Muscle of arm (tissue), 12 donors: ENCODE measurements around the gene SMAD6. TPM values are rescaled to one million over a fixed set of nuclear protein-coding genes. Genes with fewer than 3 reads are reported as not detected.
"Not testable (repeated sequence)": the region's sequence is repeated elsewhere in the genome, so short reads cannot be mapped to it uniquely, and the experiment has no call there.

Experiments
- DNase-seq: peaks from one replicate; pipeline ENCODE4 v3.0.0-alpha.2; 2013
- polyA plus RNA-seq, 12 donors: library from polyadenylated mRNA; unstranded; fragments of 120-200 nt; gene quantifications; one replicate each; pipeline ENCODE4 v1.2.1, GENCODE V29; 2013; ENCODE audit not compliant: insufficient read length in 12 of 12

Gene SMAD6
- polyA plus RNA-seq, 12 donors, result 3.2 to 11.6 (median 3.7) TPM; not detected in 2

DNA sequence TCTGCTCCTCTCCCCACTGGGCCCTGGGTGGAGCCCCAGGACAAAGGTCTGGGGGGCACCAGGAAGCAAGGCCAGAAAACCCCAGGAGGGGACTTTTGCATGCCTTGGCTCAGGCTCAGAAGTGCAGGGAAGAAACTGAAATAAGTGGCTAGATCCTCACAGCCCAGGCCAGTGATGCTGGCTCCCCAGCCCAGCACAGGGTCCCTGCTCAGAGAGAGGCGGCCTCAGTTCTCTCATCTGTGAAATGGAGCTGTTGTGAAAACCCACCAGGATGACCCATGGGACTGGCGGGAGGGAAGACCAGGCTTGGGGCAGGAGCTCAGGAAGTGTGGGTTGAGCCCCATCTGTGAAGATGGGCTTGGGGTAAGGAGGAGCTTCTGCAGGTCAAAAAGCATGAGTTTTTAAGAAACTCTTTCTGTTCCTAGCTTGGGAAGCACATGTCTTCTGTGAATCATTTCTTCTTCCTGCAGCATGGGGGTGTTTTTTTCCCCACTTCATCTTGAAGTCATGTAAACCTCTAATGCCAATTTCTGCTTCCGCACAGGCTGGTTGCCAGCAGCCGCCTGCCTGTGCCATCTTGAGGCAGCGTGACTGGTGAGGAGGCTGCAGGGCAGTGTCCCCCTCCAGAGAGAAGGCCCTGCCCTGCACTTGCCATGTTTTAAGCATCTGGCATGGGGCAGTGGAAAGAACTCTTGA lies 118.6 kb downstream of the SMAD6 start:
- DNase-seq, result no peak

DNA sequence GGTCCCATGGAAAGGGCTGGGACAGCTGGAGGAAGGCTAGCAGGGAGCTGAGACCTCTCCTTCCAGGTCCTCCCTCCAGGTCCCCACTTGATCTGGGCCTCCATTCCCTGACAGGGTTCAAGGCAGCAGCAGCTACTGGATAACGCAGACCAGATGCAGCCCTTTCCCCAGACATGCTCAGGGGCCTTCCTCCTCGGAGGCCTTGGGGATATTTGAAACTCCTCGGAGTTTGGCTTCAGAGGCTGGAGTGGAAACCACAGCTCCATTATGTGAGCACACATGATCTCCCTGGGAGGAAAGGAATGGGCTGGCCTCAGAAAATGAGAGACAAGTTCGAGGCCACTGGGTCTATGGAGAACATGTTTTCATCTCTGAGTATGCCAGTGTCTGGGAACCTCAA lies 119.3 kb downstream of the SMAD6 start:
- DNase-seq, result no peak

DNA sequence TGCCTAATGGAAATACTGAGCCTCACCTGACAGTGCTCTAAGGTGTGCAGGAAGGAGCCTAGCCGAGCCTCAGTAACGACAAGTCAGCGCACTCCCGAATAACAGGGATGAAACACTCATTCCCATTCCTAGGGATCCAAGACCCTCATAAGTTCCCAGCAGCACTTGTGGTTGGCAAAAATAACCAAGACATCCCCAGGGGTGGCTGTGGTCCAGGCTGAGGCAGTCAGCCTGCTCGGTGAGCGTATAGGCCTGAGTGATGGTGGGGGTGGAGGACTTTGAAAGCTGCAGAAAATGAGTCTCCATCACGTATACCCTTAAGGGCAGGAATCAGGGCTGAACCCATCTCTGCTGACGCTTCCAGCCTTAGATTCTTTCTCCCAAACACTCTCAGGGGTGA lies 120.1 kb downstream of the SMAD6 start:
- DNase-seq, result no peak

DNA sequence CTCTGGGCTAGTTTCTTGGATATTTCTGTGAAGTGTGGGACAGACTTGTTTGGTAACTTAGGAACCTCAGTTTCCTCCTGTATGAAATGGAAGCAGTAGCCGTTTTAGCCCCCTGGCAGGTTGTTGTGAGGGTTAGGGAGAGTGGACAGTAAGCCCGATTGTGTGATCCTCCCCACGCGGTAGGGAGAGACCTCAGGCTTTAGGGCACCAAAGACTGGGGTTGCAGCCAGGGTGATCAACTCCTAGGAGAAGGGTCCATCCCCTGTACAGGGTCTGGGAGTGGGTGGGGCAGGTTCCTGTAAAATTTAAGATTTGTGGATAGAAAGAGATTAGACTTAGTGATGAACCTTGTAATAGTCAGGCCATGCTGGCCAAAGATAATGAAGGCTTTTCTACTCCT lies 120.5 kb downstream of the SMAD6 start:
- DNase-seq, result no peak

DNA sequence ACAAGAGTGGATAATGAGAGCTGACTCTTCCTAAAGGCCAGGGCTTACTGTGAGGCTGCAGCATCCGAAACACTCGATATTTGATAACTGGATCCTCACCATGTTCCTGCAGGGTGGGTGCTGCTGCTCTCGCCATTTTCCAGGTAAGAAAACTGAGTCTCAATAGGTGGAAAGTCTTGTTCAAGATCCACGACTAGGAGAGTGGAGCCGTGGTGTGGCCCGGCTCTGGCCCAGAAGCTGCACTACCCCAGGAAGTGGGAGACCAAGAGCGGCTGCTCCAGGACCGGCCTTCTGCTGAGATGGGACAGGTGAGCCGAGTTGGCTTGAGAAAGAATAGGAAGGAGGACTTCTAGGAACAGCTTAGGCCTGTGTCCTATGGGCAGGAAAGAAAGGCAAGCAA lies 121.6 kb downstream of the SMAD6 start:
- no peak for DNase-seq

DNA sequence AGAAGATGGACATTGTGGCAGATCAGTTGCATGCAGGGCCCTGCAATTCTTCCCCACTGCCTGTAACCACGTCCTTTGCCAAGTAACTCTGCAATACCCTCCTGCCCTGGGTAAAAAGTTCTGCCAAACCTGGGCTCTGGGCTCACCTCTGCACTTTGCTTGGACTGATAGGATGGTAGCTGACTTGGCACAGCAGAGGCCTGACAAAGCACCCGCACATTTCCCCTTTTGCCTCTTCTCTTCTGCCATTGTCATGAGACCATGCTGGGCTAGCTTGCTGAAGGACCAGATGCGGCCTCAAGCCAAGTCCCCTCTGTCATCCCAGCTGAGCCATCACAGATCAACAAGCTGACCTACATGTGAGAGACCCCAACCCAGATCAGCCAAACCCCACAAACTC lies 122.4 kb downstream of the SMAD6 start:
- no peak for DNase-seq

DNA sequence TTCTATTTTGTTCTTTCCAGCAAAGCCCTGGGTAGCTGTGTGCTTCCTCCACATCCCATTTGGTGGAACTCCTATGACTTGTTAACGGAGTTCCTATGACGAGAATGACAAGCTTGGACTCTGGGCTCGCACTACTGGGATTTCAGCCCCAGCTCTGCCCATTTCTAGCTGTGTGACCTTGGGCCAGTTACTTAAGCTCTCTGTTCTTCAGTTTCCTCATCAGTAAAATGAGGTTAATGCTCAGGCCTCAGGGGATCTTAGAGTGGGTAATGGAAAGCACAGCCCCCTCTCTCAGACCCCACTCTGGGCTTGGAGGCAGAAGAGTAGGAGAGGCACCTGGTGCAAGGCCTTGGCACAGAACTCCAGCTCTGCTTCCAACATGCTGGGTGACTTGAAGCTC lies 123.1 kb downstream of the SMAD6 start:
- no peak for DNase-seq

DNA sequence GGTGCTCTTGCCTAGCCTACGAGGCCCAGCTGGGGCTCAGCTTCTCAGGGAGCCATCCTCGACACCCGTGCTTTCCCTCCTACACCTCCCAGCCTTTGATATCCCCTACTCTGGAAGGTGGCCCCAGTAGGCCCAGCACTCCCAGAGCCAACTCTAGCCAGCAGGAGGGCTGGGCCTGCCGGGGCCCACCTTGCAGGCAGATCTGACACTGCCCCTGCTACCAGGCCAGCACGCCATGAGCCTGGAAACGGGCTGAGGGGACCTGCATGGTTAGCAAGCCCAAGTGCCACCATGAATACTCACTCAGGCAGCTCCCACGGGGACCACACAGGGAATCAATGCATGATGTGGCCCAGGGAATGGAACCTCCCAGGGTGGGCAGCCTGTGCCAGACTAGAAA lies 123.7 kb downstream of the SMAD6 start:
- DNase-seq, result no peak

DNA sequence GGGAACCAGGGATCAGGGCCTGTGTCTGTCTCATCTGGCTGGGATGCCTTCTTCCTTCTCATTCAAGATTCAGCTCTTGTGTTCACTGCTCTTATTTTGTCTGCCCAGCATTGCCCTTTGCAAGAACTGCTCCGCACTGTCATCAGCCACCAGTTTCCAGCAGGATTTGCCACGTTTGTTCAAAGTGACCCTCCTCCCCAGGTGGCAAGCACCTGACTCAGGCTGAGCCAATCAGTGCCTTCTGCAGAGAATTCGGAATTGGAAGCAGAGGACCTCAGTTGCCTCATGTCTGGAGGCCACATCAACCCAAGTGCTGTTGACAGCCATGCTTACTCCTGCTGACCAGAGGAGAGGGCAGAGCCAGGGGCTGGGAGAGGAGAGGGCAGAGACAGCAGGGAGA lies 124.5 kb downstream of the SMAD6 start:
- no peak for DNase-seq

DNA sequence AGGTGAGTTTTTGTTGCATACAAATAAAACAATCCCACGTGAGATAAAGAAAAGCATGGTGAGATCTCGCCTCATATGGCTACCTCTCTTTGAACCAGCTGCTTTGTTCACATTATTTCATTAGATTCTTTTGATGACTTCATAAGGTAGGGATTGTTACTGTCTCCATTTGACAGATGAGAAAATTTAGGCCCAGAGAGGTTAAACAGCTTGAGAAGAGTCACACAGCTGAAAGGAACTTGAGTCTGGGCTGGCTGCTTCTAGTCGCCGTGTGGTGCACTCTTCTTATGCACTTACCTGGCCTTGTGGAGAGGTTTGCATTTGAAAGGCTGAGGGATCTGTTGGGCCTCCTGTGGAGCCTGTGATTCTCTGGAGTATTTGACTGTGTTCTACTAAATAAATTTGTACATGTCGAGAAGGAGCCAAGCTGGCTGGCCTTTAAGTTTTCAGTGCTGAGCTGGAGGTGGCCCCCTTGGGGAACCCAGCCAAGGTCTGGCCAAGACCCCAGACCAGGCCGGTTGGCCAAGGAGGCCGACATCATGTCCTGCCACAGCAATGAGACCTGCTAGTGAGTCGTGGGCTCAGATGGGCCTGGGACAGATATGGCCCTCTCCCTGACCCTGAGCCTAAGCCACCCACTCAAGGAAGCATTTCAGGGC lies 125.1 kb downstream of the SMAD6 start:
- no peak for DNase-seq

DNA sequence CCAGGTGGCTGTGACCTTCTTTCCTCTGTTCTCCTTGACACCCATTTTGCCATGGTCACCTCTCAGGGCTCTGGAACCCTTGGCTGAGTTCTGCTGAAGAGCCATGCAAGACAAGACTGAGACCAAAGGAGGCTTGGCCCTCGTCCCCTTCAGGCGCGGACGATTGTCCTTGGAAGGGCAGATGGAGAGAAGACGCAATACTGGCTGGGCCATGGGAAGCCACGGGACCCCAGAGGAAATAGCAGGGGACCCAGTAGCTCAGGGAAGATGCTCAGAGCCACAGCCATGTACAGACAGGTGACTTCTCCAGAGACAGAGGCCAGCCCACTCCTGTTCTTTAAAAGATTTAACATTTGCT lies 125.6 kb downstream of the SMAD6 start:
- DNase-seq, result no peak

DNA sequence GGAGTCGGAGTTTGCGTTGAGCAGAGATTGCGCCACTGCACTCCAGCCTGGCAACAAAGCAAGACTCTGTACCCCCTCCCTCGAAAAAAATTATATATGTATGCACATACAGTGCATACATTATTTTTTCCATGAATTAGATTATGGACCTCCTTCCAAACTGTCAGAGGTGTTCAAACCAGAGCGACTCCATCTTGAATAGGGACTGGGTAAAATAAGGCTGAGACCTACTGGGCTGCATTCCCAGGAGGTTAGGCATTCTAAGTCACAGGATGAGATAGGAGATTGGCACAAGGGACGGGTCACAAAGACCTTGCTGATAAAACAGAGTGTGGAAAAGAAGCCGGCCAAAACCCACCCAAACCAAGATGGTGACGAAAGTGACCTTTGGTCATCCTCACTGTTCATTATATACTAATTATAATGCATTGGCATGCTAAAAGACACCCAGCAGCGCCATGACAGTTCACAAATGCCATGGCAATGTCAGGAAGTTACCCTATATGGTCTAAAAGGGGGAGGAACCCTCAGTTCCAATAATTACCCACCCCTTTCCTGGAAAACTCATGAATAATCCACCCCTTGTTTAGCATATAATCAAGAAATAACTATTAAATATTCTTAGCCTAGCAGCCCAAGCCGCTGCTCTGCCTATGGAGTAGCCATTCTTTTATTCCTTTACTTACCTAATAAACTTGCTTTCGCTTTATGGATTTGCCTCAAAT lies 126.9 kb downstream of the SMAD6 start:
- not testable (repeated sequence) for DNase-seq

DNA sequence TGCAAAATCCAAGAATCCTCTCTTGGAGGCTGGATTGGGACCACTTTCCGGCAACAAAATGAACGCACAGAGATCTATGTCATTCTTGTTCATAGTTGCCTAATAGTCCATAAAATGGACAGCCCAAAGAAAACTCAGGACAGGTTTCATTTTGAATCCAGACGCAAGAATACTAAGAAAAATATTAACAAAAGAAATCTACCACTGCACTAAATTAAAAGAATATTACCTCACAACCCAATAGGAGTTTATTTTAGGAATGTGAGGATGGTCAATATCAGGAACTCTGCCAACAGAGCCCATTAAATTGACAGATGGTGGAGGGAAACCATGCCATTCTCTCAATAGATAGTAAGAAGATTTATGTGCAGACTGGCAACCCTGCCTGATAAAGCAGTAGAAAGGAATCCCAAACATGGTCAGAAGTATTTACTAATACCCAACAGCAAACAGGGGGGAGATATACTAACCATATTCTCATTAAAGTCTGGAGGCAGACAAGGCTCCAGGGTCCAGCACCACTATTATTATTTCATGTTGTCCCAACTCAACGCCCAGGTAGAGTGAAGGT lies 127.6 kb downstream of the SMAD6 start:
- DNase-seq, result no peak

DNA sequence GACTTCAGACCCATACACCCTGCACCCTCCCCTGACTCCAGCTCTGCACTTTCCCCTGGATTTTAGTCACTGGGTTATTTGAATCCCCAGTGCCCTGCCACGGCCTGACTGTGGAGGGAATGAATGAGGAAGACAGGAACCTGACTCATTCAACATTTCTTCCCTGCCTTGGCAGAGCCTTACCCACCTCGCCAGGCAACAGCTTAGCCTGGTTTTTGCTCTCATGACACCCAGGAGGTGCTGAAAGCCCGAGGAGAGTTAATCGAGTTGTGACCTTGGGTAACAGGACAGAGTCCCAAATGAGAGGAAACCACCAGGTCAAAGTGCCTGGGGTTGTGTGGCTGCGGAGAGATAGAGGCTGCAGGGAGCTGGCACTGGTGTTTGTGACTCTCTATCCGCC lies 128.3 kb downstream of the SMAD6 start:
- no peak for DNase-seq

DNA sequence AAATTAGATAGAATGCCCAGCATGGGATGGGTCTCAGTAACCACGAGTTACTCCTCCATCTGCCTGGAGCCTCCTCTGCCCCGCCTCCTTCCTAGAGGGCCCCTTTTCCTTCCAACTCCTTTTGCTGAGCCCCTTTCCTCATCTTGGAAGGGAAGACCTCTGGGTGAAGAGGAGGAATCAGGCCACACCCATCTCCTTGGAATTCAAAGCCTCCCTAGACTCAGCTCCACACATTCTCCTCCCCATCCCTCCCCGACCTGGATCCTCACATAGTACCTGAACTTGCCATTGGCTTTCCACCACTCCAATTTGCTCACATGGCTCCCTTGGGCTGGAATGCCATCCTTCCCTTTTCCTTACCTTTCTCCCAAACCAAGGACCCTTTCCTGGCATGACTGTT lies 128.8 kb downstream of the SMAD6 start:
- DNase-seq, result no peak

DNA sequence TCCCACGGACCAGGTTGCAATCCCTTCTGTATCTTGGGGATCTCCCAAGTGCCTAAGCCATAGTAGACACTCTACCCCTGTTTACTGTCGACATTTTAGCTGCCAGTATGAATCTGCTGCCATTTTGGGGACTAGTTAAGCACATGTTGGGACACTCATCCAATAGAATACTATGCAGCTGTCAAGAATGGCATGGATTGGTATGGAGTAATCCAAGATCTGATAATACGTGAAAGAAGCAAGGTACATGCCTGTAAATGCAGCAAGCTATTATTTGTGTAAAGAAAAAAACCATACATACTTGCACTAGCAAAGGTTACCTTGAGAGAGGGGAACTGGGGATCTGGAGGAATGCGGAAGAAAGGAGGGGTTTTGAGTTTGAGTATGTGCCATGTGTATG lies 129.3 kb downstream of the SMAD6 start:
- DNase-seq, result no peak

DNA sequence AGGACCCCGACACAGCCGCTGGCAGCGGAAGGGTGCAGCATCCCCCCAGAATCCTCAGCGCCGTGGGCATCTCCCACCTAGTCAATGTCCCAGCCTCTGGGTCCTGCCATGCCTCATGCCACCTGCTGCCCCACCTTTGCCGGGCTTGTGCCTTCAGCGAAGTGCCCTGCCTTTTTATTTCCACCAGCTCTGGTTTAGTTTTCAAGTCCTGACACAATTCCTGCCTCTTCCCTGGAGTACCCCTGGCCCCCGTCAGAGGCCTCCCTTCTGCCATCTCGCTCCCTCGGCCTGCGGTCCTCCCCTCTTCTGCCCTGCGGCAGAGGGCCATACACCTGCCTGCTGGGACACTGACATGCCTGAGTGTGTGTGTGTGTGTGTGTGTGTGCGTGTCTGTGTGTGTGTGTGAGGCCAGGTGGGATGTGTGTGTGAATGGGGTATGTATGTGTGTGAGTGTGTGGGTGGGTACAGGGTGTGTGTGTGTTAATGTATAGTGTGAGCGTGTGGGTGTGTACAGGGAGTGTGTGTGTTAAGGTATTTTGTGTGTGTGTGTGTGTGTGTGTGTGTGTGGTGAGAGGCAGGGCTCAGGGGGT lies 129.9 kb downstream of the SMAD6 start:
- no peak for DNase-seq

Other genes starting within 250 kb of the SMAD6 start
- 10 to 100 TPM in 11 of 12 donors, not detected in 1; 25.7 to 44.2 (median 37.4) TPM for gene SNAPC5, start 204.5 kb upstream of the SMAD6 start, polyA plus RNA-seq
- gene RPL4, start 197.4 kb upstream of the SMAD6 start, polyA plus RNA-seq, result 1,000 to 10,000 TPM; 1,608 to 6,170 (median 5,721) TPM
- gene ZWILCH, start 196.9 kb upstream of the SMAD6 start, polyA plus RNA-seq, result 10 to 100 TPM in 11 of 12 donors, not detected in 1; 10.5 to 29.7 (median 18.3) TPM
- under 1 TPM in 10 of 12 donors, not detected in 2; 0.09 to 0.62 (median 0.21) TPM for gene LCTL, start 136.2 kb upstream of the SMAD6 start, polyA plus RNA-seq